IPS-NIHi11 (cell line): ENCODE measurements around the gene DZIP1.
A peak's percentile ranks its signal among the peaks of the same experiment; 100 is the strongest.

Experiments used
- DNase-seq: peaks from one replicate; pipeline ENCODE4 v3.0.0; 2012; ENCODE audit warnings: mixed read lengths, low spot score

The DZIP1 gene

GRCh38 chr13:95642999-95643398, 1.5 kb downstream of the DZIP1 start:
- no peak for DNase-seq

DNA sequence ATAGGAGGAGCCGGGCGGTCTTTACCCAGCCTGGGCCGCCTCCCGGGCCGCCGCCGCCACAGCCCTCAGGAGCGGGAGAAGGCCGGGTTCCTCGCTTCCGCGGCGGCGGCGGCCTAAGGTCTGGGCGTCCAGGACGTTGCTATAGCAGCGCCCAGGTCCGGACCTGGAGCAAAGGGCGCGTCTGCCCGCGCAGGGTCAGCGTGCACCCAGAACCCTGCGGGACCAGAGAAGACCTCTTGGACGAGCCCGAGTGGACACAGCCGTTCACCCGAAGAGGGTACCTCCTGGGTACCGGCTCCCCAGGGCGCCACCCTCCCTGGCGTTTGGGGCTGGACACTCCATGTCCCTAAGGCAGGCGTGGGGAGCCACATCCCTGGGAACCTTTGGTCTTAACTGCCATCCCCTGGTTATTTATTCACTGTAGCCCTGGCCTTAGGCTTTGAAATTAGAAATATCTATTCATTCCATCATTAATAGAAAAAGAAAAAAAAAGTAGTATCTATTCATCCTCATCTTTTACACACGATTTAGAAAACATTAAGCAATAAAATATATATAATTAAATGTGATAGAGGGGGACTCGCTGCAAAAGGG, 2.4 kb downstream of the DZIP1 start:
- peak; percentile 49 for DNase-seq

DNA sequence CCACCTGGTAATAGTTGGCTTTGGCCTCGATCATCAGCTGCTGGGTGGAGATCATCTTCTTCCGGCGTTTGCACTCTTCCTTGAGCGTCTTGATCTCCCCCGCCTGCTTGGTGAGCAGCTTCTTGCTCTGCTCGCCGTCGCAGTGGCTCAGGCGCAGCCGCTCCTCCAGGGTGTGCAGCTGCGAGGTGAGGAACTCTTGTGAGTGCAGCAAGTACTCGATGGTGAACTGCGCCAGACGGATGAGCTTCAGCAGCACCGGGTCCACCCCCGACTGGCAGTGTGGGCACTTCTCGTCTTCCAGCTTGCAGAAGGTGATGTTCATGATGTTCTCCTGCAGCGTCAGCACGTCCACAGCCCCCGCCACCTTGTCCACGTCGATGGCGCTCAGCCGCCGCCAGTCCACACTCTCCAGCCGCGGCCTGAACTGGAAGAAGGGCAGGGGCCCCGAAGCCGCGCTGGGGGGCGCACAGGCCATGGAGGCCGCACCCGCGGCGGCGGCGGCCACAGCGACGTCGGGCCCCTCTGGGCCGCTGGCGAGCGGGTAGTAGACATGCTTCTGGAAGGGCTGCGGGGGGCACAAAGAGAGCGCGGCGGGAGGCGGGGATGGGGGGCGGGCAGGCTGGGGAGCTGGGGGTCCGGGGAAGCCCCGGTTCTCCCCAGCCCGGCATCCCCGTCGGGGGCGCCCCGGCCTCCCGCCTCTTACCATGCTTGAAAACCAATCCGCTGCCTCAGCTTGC, 3.0 kb downstream of the DZIP1 start:
- no peak for DNase-seq

DNA sequence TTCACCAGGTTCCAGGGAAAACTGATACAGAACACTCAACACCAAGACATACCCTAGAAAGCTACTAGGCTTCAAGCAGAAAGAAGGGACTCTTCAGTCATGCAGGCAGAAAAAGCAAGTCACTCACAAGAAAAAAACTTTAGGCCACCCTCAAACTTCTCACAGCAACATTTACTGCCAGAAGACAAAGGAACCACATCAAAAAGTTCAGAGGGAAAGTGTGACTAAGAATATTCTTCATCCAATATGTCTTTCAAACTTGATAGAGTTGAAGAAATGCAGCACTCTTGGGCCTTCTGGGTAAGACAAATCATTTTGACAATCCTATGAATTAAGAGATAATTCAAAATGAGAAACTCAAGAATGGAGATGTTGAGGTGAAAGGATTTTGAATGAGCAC, 7.7 kb downstream of the DZIP1 start:
- DNase-seq = no peak

DNA sequence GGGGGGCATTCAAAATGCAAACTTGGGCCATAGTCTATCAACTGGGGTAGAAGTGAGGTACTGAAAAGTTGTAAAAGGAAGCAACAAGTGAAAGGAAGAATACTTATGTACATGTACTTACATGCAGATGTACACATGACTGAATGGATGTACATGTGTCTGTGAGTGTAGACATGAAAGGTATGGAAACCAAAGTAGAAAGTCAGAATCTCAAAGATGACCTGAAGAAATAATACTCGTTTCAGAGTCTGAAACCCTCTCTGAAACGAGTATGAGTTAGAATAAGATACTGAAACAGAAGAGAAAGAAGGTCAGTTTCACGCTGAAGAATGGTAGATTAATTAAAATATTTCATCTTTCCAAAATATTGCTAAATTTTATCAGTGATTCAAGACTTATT, 13.9 kb downstream of the DZIP1 start:
- DNase-seq = no peak

GRCh38 chr13:95629071-95629470, 15.4 kb downstream of the DZIP1 start:
- DNase-seq = no peak

GRCh38 chr13:95628488-95628887, 16.0 kb downstream of the DZIP1 start:
- no peak for DNase-seq

DNA sequence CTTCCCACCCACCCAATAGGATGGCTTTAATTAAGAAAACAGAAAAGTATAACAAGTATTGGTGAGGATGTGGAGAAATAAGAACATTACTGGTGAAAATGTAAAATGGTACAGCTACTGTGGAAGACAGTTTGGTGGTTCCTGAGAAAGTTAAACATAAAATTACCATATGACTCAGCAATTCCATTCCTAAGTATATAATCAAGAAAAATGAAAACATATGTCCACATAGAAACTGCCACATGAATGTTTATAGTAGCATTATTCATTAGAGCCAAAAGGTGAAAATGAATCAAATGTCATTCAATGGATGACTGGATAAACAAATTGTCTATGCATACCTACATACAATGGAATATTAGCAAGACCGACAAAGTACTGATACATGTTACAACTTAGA, 16.9 kb downstream of the DZIP1 start:
- no peak for DNase-seq

GRCh38 chr13:95626768-95627167, 17.7 kb downstream of the DZIP1 start:
- DNase-seq = no peak

GRCh38 chr13:95624020-95624419, 20.5 kb downstream of the DZIP1 start:
- peak; percentile 69 for DNase-seq

GRCh38 chr13:95623141-95623540, 21.4 kb downstream of the DZIP1 start:
- no peak for DNase-seq

- DNase-seq = no peak
Measured at GRCh38 chr13:95620825-95621498, 23.5 kb downstream of the DZIP1 start.

DNA sequence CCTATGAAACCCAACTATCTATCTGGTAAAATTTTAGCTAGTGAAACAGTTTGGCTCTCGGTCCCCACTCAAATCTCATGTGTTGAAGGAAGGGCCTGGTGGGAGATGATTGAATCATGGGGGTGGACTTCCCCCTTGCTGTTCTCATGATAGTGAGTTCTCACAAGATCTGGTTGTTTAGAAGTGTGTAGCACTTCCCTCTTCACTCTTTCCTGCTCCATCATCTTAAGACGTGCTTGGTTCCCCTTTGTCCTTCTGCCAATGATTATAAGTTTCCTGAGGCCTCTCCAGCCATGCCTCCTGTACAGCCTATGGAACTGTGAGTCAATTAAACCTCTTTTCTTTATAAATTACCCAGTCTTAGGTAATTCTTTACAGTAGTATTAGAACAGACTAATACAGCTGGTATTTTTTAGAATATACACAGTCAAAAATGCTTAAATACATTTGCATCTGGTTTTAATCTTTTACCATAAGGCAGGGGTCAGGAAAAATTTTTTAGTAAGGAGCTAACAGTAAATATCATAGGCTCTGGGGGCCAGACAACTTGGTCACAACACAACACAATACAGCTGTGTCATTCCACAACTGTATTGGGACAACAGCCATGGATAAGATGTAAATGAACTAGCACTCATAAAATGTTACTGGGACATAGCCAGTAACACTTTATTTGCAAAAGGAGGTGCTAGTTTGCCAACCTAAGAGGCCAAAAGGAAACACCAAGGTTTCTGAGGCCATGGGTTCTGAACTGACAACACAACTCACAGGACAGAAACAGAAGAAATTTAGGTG, 24.3 kb downstream of the DZIP1 start:
- DNase-seq = no peak

GRCh38 chr13:95615539-95615938, 29.0 kb downstream of the DZIP1 start:
- DNase-seq = no peak

- no peak for DNase-seq
Measured at GRCh38 chr13:95614641-95615245, 29.8 kb downstream of the DZIP1 start.

- DNase-seq = no peak
Measured at GRCh38 chr13:95608640-95609323, 35.7 kb downstream of the DZIP1 start.

- DNase-seq = no peak
Measured at GRCh38 chr13:95607366-95607765, 37.1 kb downstream of the DZIP1 start.

GRCh38 chr13:95605448-95606125, 38.9 kb downstream of the DZIP1 start:
- DNase-seq = no peak

- DNase-seq = no peak
Measured at GRCh38 chr13:95604556-95604915, 40.0 kb downstream of the DZIP1 start.

DNA sequence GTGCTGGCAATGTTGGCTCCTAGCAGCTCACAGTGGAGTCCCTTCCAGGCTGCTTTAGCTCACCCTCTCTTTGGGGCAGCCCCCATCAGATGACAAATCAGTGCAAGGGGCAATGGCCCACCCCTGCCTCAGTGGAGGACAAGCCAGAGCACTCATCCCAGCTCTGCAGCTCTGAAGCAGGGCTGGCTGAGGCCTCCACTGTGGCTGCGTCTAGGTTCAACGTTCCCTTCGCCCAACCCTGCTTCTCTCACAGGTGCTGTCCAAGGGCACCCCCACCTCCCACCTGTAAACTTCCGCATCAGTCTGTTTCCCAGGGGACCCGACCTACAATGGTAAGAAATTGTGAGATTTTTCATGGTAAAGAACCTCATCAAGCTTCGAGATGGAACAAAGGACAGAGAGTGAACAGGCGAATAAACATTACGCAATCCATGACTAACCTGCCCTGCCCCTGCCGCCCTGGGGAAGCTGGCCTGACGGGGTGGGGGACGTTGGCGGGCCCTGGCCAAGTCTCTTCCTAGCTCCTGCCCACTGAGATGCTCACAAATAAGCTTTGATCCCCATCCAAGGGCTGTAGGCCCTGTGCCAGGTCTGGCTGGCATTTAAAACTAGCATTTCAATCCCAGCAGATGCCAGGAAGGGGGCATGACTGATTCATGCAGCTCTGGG, 40.5 kb downstream of the DZIP1 start:
- peak; percentile 29 for DNase-seq

DNA sequence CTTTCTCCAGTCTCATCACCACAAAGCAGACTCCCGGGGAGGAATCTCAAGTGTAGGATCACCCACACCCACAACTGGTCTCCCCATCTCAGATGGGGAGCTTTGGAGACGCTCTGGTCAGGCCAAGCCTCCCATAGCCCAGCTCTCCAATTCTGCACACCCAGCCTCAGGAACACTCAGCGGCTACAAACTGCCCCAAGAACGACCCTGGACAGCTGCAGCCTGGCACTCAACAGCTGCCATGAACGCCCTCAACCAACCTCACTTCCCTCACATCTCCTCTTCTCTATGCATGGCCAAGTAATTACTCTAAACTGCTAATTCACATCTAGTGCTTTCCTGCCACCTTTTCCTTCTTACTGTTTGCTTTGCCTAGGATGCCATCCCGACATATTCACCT, 42.6 kb downstream of the DZIP1 start:
- DNase-seq = no peak
